WTC11 (cell line): ENCODE data around the gene KDM4C.

Experiments
- ATF3 ChIP-seq: sonication (generic); formaldehyde crosslinking; conservative IDR thresholded peaks from 2 replicates; pipeline ENCODE4 v1.8.1; 2022; ENCODE audit warnings: mild to moderate bottlenecking, missing genetic modification reagents
- CTCF ChIP-seq: fragments of 200-600 bp; IDR thresholded peaks from 2 replicates; pipeline ENCODE4 v1.8.0; 2022; ENCODE audit warnings: antibody characterized with exemption
- E2F1 ChIP-seq: sonication (generic); formaldehyde crosslinking; IDR thresholded peaks from 2 replicates; pipeline ENCODE4 v1.8.0; 2022; ENCODE audit warnings: mild to moderate bottlenecking, missing genetic modification reagents
- E2F5 ChIP-seq: sonication (generic); formaldehyde crosslinking; IDR thresholded peaks from 2 replicates; pipeline ENCODE4 v1.8.1; 2022; ENCODE audit warnings: mild to moderate bottlenecking, moderate library complexity, missing genetic modification reagents
- FOXJ3 ChIP-seq: sonication (generic); formaldehyde crosslinking; IDR thresholded peaks from 2 replicates; pipeline ENCODE4 v1.9.0; 2021; ENCODE audit warnings: missing genetic modification reagents, mild to moderate bottlenecking, borderline replicate concordance
- GABPB1 ChIP-seq: sonication (generic); formaldehyde crosslinking; IDR thresholded peaks from 2 replicates; pipeline ENCODE4 v1.8.1; 2023; ENCODE audit warnings: mild to moderate bottlenecking, missing genetic modification reagents
- HMGXB4 ChIP-seq: sonication (generic); formaldehyde crosslinking; IDR thresholded peaks from 2 replicates; pipeline ENCODE4 v1.8.1; 2023; ENCODE audit warnings: mild to moderate bottlenecking, moderate library complexity, missing genetic modification reagents
- SMAD3 ChIP-seq: sonication (generic); formaldehyde crosslinking; IDR thresholded peaks from 2 replicates; pipeline ENCODE4 v1.8.0; 2022; ENCODE audit warnings: missing genetic modification reagents, mild to moderate bottlenecking, borderline replicate concordance
- STAT6 ChIP-seq: sonication (generic); formaldehyde crosslinking; conservative IDR thresholded peaks from 2 replicates; pipeline ENCODE4 v1.8.1; 2023; ENCODE audit warnings: mild to moderate bottlenecking, low read depth, missing genetic modification reagents, moderate library complexity
- ZNF423 ChIP-seq: fragments of 250-450 bp; sonication (Bioruptor Pico); IDR thresholded peaks from 2 replicates; pipeline ENCODE4 v2.1.2; 2022; ENCODE audit warnings: mild to moderate bottlenecking, moderate library complexity
- ZNF512 ChIP-seq: sonication (generic); formaldehyde crosslinking; IDR thresholded peaks from 2 replicates; pipeline ENCODE4 v1.8.1; 2022; ENCODE audit warnings: missing genetic modification reagents, borderline replicate concordance

- TF ChIP-seq GABPB1 (CRISPR knock-in tag) (no peak), ZNF512 (CRISPR knock-in tag) (no peak), CTCF (no peak), E2F1 (CRISPR knock-in tag) (no peak), SMAD3 (no peak), HMGXB4 (CRISPR knock-in tag) (no peak), ZNF423 (CRISPR knock-in tag) (no peak), STAT6 (CRISPR knock-in tag) (no peak), E2F5 (CRISPR knock-in tag) (no peak), ATF3 (no peak), FOXJ3 (CRISPR knock-in tag) (no peak)
Measured at GRCh38 chr9:6959270-6960000, 201.7 kb downstream of the KDM4C start.
